Measurements from ENCODE around the gene PLCXD1.

Gene PLCXD1

GRCh38 chrX:335758-336155 is 54.6 kb downstream of the PLCXD1 start:
- Histone ChIP-seq H3K9ac (ENCODE audit: low read depth in 1 of 2, low read length in 2 of 2) (no peak overlapping the region), H3K27ac (ENCODE audit: low read depth, low read length) (no peak overlapping the region), H3K9me3 (ENCODE audit: control insufficient read depth in 1 of 2, low read length in 2 of 2) (no peaks in the 10 kb centered on the region), H3K4me3 (ENCODE audit: low read depth in 1 of 2, low read length in 2 of 2) (no peak overlapping the region), H3K27me3 (ENCODE audit: control insufficient read depth in 1 of 2, insufficient read depth in 2 of 2, low read length in 2 of 2) (peaks cover 3 to 10% of the 10 kb centered on the region in 2 donors), H3K4me1 (ENCODE audit: control insufficient read depth in 1 of 2, insufficient read depth in 2 of 2, low read length in 2 of 2) (no peaks in the 10 kb centered on the region), H3K36me3 (ENCODE audit: control insufficient read depth in 1 of 2, insufficient read depth in 2 of 2, low read length in 2 of 2) (peaks cover 0 to 6% of the 10 kb centered on the region in 2 donors)

DNA sequence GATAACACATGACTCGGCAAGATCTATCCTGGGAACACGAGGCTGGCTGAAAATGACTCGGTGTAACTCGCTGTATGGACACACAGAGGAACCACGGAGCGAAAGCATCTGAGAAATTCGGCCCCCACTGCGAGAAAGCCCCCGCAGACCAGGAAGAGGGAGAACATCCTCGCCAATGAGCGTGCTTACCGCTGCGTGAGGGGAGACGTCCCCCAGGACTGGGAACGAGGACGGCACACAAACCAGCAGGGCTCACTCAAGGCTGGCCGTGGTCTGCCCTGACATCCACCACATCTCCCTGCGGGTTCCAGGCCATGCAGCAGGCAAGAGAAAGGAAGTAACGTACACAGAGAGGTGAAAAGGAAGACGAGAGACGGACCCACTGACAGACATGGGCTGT is 55.0 kb downstream of the PLCXD1 start:
- H3K27ac ChIP-seq (ENCODE audit: low read depth, low read length) = no peak overlapping the region
- no peaks in the 10 kb centered on the region for H3K4me1 ChIP-seq (ENCODE audit: control insufficient read depth in 1 of 2, insufficient read depth in 2 of 2, low read length in 2 of 2)
- peaks cover 1 to 5% of the 10 kb centered on the region in 2 donors for H3K27me3 ChIP-seq (ENCODE audit: control insufficient read depth in 1 of 2, insufficient read depth in 2 of 2, low read length in 2 of 2)
- H3K9ac ChIP-seq (ENCODE audit: low read depth in 1 of 2, low read length in 2 of 2) = no peak overlapping the region
- no peaks in the 10 kb centered on the region for H3K9me3 ChIP-seq (ENCODE audit: control insufficient read depth in 1 of 2, low read length in 2 of 2)
- no peak overlapping the region for H3K4me3 ChIP-seq (ENCODE audit: low read depth in 1 of 2, low read length in 2 of 2)
- H3K36me3 ChIP-seq (ENCODE audit: control insufficient read depth in 1 of 2, insufficient read depth in 2 of 2, low read length in 2 of 2) = peaks cover 0 to 6% of the 10 kb centered on the region in 2 donors

DNA sequence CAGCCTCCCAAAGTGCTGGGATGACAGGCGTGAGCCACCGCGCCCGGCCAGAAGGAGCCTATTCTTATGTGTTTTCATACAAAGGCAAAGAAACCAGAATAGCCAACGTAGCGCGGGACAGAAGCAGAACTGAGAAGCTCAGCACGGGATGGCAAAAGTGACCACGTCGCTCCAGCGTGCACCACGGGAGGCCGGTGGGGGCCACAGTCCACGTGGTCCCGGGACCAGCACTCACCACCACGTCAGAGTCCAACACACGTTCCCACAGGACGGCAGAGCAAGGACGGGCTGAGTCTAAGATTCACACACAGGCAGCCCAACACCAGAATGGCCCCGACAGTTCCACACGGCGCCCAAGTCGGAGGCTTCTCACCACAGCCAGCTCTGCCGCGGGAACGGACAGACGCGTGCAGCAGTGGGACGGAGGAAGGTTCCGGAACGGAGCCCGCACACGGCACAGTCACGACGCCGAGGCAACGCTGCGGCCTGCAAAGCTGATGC is 56.2 kb downstream of the PLCXD1 start:
- H3K9me3 ChIP-seq (ENCODE audit: control insufficient read depth in 1 of 2, low read length in 2 of 2) = no peaks in the 10 kb centered on the region
- H3K4me3 ChIP-seq (ENCODE audit: low read depth in 1 of 2, low read length in 2 of 2) = no peak overlapping the region
- peaks cover 0 to 6% of the 10 kb centered on the region in 2 donors for H3K36me3 ChIP-seq (ENCODE audit: control insufficient read depth in 1 of 2, insufficient read depth in 2 of 2, low read length in 2 of 2)
- H3K27ac ChIP-seq (ENCODE audit: low read depth, low read length) = no peak overlapping the region
- no peaks in the 10 kb centered on the region for H3K27me3 ChIP-seq (ENCODE audit: control insufficient read depth in 1 of 2, insufficient read depth in 2 of 2, low read length in 2 of 2)
- H3K9ac ChIP-seq (ENCODE audit: low read depth in 1 of 2, low read length in 2 of 2) = no peak overlapping the region
- no peaks in the 10 kb centered on the region for H3K4me1 ChIP-seq (ENCODE audit: control insufficient read depth in 1 of 2, insufficient read depth in 2 of 2, low read length in 2 of 2)

- Histone ChIP-seq H3K9ac (ENCODE audit: low read depth in 1 of 2, low read length in 2 of 2) (no peak overlapping the region), H3K9me3 (ENCODE audit: control insufficient read depth in 1 of 2, low read length in 2 of 2) (no peaks in the 10 kb centered on the region), H3K4me1 (ENCODE audit: control insufficient read depth in 1 of 2, insufficient read depth in 2 of 2, low read length in 2 of 2) (no peaks in the 10 kb centered on the region), H3K4me3 (ENCODE audit: low read depth in 1 of 2, low read length in 2 of 2) (no peak overlapping the region), H3K36me3 (ENCODE audit: control insufficient read depth in 1 of 2, insufficient read depth in 2 of 2, low read length in 2 of 2) (peaks cover 0 to 5% of the 10 kb centered on the region in 2 donors), H3K27ac (ENCODE audit: low read depth, low read length) (no peak overlapping the region), H3K27me3 (ENCODE audit: control insufficient read depth in 1 of 2, insufficient read depth in 2 of 2, low read length in 2 of 2) (no peaks in the 10 kb centered on the region)
These were observed 57.2 kb downstream of the PLCXD1 start for GRCh38 chrX:338281-338835.

GRCh38 chrX:338836-339400 is 57.7 kb downstream of the PLCXD1 start:
- no peak overlapping the region for H3K27ac ChIP-seq (ENCODE audit: low read depth, low read length)
- H3K9ac ChIP-seq (ENCODE audit: low read depth in 1 of 2, low read length in 2 of 2) = no peak overlapping the region
- H3K27me3 ChIP-seq (ENCODE audit: control insufficient read depth in 1 of 2, insufficient read depth in 2 of 2, low read length in 2 of 2) = no peaks in the 10 kb centered on the region
- no peaks in the 10 kb centered on the region for H3K4me1 ChIP-seq (ENCODE audit: control insufficient read depth in 1 of 2, insufficient read depth in 2 of 2, low read length in 2 of 2)
- H3K9me3 ChIP-seq (ENCODE audit: control insufficient read depth in 1 of 2, low read length in 2 of 2) = no peaks in the 10 kb centered on the region
- peaks cover 0 to 3% of the 10 kb centered on the region in 2 donors for H3K36me3 ChIP-seq (ENCODE audit: control insufficient read depth in 1 of 2, insufficient read depth in 2 of 2, low read length in 2 of 2)
- H3K4me3 ChIP-seq (ENCODE audit: low read depth in 1 of 2, low read length in 2 of 2) = no peak overlapping the region

- Histone ChIP-seq H3K36me3 (ENCODE audit: control insufficient read depth in 1 of 2, insufficient read depth in 2 of 2, low read length in 2 of 2) (peaks cover 5 to 7% of the 10 kb centered on the region in 2 donors), H3K27me3 (ENCODE audit: control insufficient read depth in 1 of 2, insufficient read depth in 2 of 2, low read length in 2 of 2) (no peaks in the 10 kb centered on the region), H3K9me3 (ENCODE audit: control insufficient read depth in 1 of 2, low read length in 2 of 2) (no peaks in the 10 kb centered on the region), H3K4me1 (ENCODE audit: control insufficient read depth in 1 of 2, insufficient read depth in 2 of 2, low read length in 2 of 2) (no peaks in the 10 kb centered on the region), H3K9ac (ENCODE audit: low read depth in 1 of 2, low read length in 2 of 2) (no peak overlapping the region), H3K27ac (ENCODE audit: low read depth, low read length) (no peak overlapping the region), H3K4me3 (ENCODE audit: low read depth in 1 of 2, low read length in 2 of 2) (no peak overlapping the region)
These were observed 58.9 kb downstream of the PLCXD1 start for GRCh38 chrX:340121-340520.

DNA sequence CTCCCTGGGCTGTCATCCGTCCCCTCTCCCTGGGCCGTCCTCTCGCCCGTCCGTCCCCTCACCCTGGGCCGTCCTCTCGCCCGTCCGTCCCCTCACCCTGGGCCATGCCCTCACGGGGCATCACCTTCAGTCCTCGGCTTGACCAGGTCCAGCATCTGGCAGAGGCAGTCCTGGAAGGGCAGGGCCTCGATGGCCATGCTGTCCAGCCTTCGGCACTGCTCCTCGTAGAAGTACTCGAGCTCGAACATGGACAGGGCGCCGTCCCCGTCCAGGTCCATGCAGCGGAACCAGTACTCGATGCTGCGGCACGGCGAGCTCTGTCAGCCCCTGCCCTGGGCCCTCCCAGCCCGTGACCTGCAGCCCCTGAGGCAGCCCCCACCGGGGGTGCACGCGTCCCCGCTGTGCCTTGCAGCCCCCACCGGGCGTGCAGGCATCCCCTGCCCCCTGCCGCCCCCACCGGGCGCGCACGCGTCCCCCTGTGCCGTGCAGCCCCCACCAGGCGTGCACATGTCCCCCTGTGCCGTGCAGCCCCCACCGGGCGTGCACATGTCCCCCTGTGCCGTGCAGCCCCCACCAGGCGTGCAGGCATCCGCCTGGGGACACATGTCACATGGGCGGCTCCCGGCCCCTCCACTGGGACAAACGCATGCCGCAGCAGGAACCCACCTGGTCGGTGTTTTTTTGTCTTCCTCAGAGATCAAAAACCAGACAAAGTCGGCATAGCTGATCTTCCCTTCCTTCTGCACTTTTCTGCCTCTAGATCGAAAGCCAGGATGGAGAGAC is 59.7 kb downstream of the PLCXD1 start:
- H3K36me3 ChIP-seq (ENCODE audit: control insufficient read depth in 1 of 2, insufficient read depth in 2 of 2, low read length in 2 of 2) = peaks cover 5 to 7% of the 10 kb centered on the region in 2 donors
- H3K27me3 ChIP-seq (ENCODE audit: control insufficient read depth in 1 of 2, insufficient read depth in 2 of 2, low read length in 2 of 2) = no peaks in the 10 kb centered on the region
- H3K27ac ChIP-seq (ENCODE audit: low read depth, low read length) = no peak overlapping the region
- H3K4me1 ChIP-seq (ENCODE audit: control insufficient read depth in 1 of 2, insufficient read depth in 2 of 2, low read length in 2 of 2) = no peaks in the 10 kb centered on the region
- H3K4me3 ChIP-seq (ENCODE audit: low read depth in 1 of 2, low read length in 2 of 2) = no peak overlapping the region
- no peaks in the 10 kb centered on the region for H3K9me3 ChIP-seq (ENCODE audit: control insufficient read depth in 1 of 2, low read length in 2 of 2)
- H3K9ac ChIP-seq (ENCODE audit: low read depth in 1 of 2, low read length in 2 of 2) = no peak overlapping the region

DNA sequence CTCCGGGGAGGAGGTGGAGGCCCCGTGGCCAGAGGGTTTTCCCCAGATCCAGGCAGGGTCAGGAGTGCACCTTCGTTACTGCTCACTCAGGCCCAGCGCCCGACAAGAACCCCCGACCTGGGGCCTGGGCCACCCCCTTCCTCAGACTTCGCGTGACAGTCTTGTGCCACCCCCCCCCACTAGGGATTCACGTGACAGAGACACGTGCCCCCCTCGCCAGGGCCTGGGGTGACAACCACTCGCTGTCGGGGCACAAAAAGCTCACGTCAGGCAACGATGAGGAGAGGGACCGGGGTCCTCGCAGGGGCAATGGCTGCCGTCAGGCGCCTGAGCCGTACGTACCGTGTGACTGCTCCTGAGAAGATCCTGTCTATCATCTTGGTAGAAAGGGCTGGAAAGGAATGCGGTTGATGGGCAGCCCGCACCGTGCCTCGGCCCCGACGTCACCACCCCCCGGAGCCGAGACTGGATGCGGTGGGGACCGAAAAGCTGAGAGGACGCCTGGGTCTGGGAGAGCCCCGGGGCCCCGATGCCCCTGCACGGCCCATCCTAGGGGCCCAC is 60.4 kb downstream of the PLCXD1 start:
- no peak overlapping the region for H3K4me3 ChIP-seq (ENCODE audit: low read depth in 1 of 2, low read length in 2 of 2)
- no peaks in the 10 kb centered on the region for H3K4me1 ChIP-seq (ENCODE audit: control insufficient read depth in 1 of 2, insufficient read depth in 2 of 2, low read length in 2 of 2)
- H3K9me3 ChIP-seq (ENCODE audit: control insufficient read depth in 1 of 2, low read length in 2 of 2) = no peaks in the 10 kb centered on the region
- H3K27me3 ChIP-seq (ENCODE audit: control insufficient read depth in 1 of 2, insufficient read depth in 2 of 2, low read length in 2 of 2) = no peaks in the 10 kb centered on the region
- H3K9ac ChIP-seq (ENCODE audit: low read depth in 1 of 2, low read length in 2 of 2) = no peak overlapping the region
- H3K27ac ChIP-seq (ENCODE audit: low read depth, low read length) = no peak overlapping the region
- H3K36me3 ChIP-seq (ENCODE audit: control insufficient read depth in 1 of 2, insufficient read depth in 2 of 2, low read length in 2 of 2) = peaks cover 5 to 8% of the 10 kb centered on the region in 2 donors

GRCh38 chrX:344371-344901 is 63.3 kb downstream of the PLCXD1 start:
- no peaks in the 10 kb centered on the region for H3K4me1 ChIP-seq (ENCODE audit: control insufficient read depth in 1 of 2, insufficient read depth in 2 of 2, low read length in 2 of 2)
- H3K4me3 ChIP-seq (ENCODE audit: low read depth in 1 of 2, low read length in 2 of 2) = no peak overlapping the region
- no peaks in the 10 kb centered on the region for H3K27me3 ChIP-seq (ENCODE audit: control insufficient read depth in 1 of 2, insufficient read depth in 2 of 2, low read length in 2 of 2)
- H3K27ac ChIP-seq (ENCODE audit: low read depth, low read length) = no peak overlapping the region
- no peak overlapping the region for H3K9ac ChIP-seq (ENCODE audit: low read depth in 1 of 2, low read length in 2 of 2)
- no peaks in the 10 kb centered on the region for H3K9me3 ChIP-seq (ENCODE audit: control insufficient read depth in 1 of 2, low read length in 2 of 2)
- peaks cover 5 to 7% of the 10 kb centered on the region in 2 donors for H3K36me3 ChIP-seq (ENCODE audit: control insufficient read depth in 1 of 2, insufficient read depth in 2 of 2, low read length in 2 of 2)

All from duodenal mucosa (tissue), 2 donors.